Jurkat, Clone E6-1 (cell line): Measurements from ENCODE around the gene RADIL.
"Not testable (repeated sequence)": the region's sequence is repeated elsewhere in the genome, so short reads cannot be mapped to it uniquely, and the experiment has no call there.

Experiments used
- DNase-seq: peaks from one replicate; pipeline ENCODE4 v3.0.0-alpha.2; 2011; ENCODE audit warnings: low read depth, low spot score
- H3K4me3 ChIP-seq: 2 replicates; pipeline ENCODE4 v1.5.1; 2011; ENCODE audit warnings: mild to moderate bottlenecking, low read length, control low read depth, moderate library complexity

RADIL gene

GRCh38 chr7:4800926-4801838, 82.3 kb downstream of the RADIL start:
- no peak for DNase-seq
- no peak overlapping the region for H3K4me3 ChIP-seq

GRCh38 chr7:4800487-4800886, 83.0 kb downstream of the RADIL start:
- DNase-seq: no peak
- H3K4me3 ChIP-seq: no peak overlapping the region

GRCh38 chr7:4799508-4800268, 83.8 kb downstream of the RADIL start:
- no peak overlapping the region for H3K4me3 ChIP-seq
- DNase-seq: no peak

DNA sequence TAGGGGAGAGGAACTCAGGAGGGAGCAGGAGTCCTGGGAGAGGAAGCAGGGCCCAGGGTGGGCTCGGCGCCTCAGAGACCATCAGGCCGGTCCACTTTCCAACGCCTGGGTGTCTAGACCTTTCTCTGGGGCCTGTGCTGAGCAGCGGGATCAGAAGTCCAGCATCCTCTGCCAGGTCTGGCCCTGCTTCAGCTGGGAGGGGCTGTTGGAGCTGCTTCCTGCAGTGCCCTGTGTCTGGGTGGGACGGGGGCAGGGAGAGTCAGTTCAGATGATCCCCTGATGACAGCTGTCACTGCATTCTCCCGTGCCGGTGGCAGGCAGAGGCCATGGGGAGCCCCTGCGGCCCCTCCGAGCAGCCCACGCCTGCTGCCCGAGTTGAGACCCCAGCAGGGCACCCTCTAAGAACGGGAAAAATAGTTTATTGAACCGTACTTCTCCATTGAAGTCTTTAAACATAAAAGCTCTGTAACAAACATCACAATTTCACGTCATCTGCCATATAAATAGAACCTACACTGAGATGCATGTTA, 84.7 kb downstream of the RADIL start:
- no peak for DNase-seq
- no peak overlapping the region for H3K4me3 ChIP-seq

- no peak for DNase-seq
- no peak overlapping the region for H3K4me3 ChIP-seq
These were observed 85.4 kb downstream of the RADIL start for GRCh38 chr7:4797858-4798705.

GRCh38 chr7:4796453-4796852, 87.1 kb downstream of the RADIL start:
- H3K4me3 ChIP-seq: no peak overlapping the region
- DNase-seq: no peak

- no peak overlapping the region for H3K4me3 ChIP-seq
- DNase-seq: no peak
These were observed 88.7 kb downstream of the RADIL start for GRCh38 chr7:4794591-4795350.

DNA sequence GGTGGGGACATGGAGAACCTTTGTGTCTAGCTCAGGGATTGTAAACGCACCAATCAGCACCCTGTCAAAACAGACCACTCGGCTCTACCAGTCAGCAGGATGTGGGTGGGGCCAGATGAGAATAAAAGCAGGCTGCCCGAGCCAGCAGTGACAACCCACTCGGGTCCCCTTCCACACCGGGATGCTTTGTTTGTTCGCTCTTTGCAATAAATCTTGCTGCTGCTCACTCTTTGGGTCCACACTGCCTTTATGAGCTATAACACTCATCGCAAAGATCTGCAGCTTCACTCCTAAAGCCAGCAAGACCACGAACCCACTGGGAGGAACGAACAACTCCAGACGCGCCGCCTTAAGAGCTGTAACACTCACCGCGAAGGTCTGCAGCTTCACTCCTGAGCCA, 89.3 kb downstream of the RADIL start:
- not testable (repeated sequence) for H3K4me3 ChIP-seq, DNase-seq

DNA sequence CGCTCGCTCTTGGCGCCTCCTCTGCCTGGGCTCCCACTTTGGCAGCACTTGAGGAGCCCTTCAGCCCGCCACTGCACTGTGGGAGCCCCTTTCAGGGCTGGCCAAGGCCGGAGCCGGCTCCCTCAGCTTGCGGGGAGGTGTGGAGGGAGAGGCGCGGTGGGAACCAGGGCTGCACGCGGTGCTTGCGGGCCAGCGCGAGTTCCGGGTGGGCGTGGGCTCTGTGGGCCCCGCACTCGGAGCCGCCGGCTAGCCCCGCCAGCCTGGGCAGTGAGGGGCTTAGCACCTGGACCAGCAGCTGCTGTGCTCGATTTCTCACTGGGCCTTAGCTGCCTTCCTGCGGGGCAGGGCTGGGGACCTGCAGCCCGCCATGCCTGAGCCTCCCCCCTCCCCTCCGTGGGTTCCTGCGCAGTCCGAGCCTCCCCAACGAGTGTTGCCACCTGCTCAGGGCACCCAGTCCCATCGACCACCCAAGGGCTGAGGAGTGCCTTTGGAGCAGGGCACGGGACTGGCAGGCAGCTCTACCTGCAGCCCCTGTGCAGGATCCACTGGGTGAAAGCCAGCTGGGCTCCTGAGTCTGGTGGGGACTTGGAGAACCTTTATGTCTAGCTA, 90.0 kb downstream of the RADIL start:
- not testable (repeated sequence) for H3K4me3 ChIP-seq, DNase-seq

DNA sequence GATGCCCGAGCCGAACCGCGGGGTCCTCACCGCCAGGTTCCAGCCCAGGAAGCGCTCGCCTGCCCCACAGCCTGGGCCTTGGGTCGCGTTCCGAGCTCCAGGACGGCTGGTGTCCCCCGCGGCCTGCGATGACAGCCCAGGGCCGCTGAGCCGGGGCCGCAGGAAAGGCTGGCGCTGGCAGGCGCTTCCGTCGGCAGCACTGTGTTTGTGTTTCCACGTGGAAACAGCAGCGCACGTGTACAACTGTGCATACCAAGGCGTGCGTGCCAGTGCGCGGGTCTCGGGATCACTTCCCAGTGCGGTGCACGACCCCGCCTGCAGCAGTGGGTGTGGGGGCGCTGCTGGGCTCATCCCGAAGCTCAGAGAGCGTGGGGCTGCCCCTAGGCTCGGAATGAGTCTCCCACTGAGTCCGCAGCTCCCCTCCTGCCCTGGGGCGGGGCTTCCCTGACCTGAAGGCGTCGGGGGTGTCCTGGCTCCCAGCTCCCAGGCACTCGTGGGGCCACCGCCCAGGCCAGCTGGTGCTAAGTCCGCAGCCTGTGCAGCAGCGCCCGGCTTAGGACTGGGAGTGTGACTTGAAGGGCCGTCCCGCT, 90.9 kb downstream of the RADIL start:
- DNase-seq: no peak
- H3K4me3 ChIP-seq: no peak overlapping the region

DNA sequence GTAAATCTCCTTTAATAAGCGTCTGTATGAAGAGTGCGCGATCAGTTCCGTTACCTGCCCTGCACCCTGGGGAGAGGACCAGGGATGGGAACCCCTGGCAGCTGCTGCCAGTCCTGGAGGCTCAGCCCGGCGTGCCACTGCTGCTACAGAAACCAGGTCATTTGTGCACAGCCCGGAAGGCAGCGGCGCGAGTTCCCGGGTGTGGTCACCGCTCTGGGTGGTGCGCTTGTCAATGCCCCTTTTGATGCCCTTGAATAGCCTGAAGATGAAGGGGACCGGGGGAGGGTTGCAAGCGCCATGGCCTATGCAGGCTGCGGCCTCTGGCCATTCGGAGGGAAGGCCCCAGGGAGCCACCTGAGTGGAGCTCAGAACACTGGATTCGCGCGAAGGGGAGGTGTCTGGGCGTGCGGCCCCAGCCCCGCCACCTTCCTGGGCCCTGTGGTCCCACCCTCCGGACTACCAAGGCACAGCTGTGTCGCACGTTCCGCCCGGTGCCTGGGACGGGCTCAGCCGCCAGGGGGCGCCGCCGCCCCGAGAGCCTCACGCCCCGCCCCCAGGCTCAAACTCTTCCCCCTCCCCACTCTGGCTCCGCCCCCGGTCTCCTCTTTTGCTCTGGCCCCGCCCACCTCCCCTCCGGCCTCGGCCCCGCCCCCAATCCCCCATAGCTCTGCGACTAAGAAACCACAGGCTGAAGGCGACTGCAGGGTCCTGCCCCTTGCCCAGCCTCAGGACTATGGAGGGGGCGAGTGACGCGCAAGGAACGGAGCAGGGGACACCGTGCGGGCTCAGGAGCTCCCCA, 91.6 kb downstream of the RADIL start:
- DNase-seq: peak; percentile 28
- H3K4me3 ChIP-seq: no peak overlapping the region

GRCh38 chr7:4791101-4791737, 92.3 kb downstream of the RADIL start:
- H3K4me3 ChIP-seq: no peak overlapping the region
- no peak for DNase-seq

DNA sequence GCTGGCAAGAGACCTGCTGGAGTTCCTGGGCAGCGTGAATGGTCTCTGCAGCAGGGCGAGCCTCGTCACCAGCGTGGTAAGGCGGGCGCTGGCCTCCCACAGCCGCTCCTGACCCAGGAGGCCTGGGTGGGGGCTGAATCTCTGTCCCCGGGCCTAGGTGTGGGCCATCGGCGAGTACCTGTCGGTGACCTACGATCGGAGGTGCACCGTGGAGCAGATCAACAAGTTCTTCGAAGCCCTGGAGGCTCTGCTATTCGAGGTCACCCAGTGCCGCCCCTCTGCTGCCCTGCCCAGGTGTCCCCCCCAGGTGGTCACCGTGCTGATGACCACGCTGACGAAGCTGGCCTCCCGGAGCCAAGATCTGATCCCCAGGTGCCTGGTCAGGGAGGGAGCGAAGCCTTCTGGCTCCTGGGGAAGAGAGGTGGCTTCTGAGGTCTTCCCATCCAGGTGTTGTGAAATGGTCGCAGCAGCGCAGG, 93.0 kb downstream of the RADIL start:
- no peak for DNase-seq
- no peak overlapping the region for H3K4me3 ChIP-seq

- DNase-seq: no peak
- no peak overlapping the region for H3K4me3 ChIP-seq
These were observed 93.4 kb downstream of the RADIL start for GRCh38 chr7:4790078-4790465.

- H3K4me3 ChIP-seq: no peak overlapping the region
- no peak for DNase-seq
These were observed 94.1 kb downstream of the RADIL start for GRCh38 chr7:4789194-4790077.
